GM11168 (cell line): ENCODE measurements around the gene NRG3.

Source experiments
- in situ Hi-C: fragments of 300-500 bp; cut with MboI; formaldehyde crosslinking; loops from one replicate; pipeline ENCODE4 v1.12.0; 2022; ENCODE audit warnings: low sequenced_read_pairs; ENCODE audit not compliant: unreplicated experiment

NRG3 gene

DNA sequence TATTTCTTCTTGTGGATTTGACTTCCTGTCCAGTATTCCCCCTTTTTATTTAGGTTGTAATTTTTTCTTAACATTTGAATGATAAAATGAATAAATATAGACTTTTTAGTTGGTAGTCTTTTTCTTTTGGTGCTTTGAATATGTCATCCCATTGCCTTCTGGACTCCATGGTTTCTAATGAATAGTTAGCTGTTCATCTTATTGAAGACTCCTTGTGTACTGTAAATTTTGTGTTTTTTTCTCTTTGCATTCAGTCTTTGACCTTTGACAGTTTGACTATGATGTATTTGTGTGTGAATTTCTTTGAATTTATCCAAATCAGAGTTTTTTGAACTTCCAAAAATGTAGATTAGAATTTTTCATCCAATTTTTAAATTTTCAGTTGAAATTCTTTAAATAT, 554.3 kb downstream of the NRG3 start:
- in situ Hi-C loops = no loop called here

DNA sequence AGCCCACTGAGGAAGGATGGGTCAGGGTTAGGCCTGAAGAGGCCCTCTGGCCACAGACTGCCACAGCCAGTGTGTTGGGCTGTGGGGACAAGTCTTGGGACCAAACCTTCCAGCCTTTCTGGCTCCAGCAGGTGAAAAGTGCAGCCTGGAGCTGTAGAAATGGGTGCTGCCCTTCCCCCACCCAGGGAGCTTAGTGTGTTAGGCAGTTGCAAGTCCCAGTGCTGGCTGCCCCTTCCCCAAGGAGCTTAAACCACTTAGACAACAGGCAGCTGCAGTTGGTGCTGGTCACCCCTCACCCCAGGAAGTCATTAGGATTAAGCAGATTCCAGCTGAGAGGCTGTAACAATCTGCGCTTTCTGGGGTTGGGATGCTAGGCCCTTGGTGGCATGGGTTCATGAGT, 563.3 kb downstream of the NRG3 start:
- in situ Hi-C loops = no loop called here

DNA sequence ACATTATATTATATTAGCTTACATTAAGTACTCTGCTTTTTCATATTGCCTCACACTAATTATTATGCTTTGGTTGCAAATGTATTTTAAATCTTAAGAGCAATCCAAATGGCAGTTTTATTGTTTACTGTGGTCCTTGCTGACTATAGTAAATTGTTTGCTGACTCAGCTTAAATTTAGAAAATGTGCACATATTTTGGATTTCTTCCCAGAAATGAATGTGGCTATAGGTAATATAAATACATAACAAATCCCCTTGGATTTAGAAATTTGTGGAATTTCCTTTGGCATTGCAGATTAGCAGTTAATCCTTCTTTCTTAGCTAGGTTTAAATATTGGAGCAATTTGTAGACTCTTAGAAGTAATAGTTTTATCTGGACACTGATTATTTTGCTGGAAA, 565.8 kb downstream of the NRG3 start:
- in situ Hi-C loops = no loop called here

GRCh38 chr10:82452046-82452445, 577.1 kb downstream of the NRG3 start:
- in situ Hi-C loops = no loop called here

GRCh38 chr10:82452676-82453075, 577.7 kb downstream of the NRG3 start:
- in situ Hi-C loops = no loop called here

- in situ Hi-C loops = no loop called here
Measured at GRCh38 chr10:82453678-82454293, 578.8 kb downstream of the NRG3 start.

GRCh38 chr10:82462910-82463551, 588.0 kb downstream of the NRG3 start:
- in situ Hi-C loops = no loop called here

GRCh38 chr10:82463614-82464013, 588.6 kb downstream of the NRG3 start:
- in situ Hi-C loops = no loop called here

DNA sequence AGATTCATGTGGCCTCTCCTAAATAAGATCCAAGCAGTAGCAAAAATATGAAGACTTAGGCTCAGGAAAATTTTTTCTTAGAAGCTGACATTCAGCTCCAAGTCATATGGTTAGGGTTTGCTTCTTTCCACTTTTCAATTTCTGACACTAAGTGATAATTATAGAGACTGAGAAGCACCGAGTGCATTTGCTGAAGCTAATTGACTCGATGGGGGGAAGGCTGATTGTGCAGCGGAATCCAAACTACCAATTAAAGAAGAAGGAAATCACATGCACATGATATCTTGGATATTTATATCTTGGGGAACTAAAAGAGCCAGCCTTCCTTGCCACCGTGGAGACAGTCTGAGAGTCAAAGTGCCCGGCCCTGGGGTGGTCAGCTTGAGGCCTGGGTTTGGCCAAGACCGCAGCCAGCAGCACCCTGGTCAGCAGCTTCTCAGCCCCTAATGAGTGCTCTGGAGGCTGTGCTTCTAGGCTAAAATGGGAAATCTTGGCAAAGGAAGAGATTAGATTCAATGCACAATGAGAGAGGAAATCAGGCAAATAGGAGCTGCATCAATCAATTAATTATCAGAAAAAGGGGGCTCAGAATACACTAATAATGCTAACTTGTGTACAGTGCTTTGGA, 589.3 kb downstream of the NRG3 start:
- in situ Hi-C loops = no loop called here

DNA sequence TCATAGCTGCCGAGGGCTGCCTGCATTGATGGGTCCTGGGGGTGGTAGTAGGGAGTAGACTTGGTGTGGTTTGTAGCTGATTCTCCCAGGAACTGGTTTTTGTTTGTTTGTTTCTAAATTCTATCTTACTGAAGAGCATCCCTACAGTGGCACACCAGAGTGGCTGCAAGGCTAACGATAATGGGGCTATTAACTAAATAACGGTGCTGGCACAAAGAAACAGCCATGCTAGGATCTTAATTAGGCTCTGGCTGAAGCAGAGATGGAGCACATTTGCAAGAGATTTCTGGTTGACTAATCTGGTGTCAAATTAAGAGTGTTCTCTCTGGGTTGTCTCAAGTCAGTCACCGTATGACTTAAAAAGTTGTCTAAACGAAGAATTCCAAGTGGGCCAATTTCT, 590.0 kb downstream of the NRG3 start:
- in situ Hi-C loops = no loop called here

GRCh38 chr10:82468453-82468852, 593.5 kb downstream of the NRG3 start:
- in situ Hi-C loops = no loop called here

GRCh38 chr10:82472406-82473335, 597.7 kb downstream of the NRG3 start:
- in situ Hi-C loops = no loop called here

- in situ Hi-C loops = no loop called here
Measured at GRCh38 chr10:82477776-82478175, 602.8 kb downstream of the NRG3 start.

- in situ Hi-C loops = no loop called here
Measured at GRCh38 chr10:82492647-82493046, 617.7 kb downstream of the NRG3 start.

DNA sequence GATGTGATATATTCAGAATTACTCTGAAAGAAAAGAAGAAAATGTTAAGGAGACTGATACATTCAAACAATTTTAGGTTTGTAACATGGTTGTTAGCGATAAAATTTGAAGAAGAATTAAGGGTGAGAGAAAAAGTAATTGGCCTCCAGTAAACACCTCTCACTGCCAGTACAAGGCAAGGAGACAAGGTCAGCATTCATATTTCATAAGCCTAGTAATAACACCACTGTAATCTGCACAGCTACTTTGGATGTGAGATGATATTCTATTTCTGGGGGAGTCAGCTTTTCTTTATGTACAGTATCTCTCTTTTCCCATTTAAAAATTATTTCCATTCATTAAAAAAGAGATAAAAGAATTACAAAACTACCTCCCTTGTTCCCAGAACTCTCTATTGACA, 621.1 kb downstream of the NRG3 start:
- in situ Hi-C loops = no loop called here

GRCh38 chr10:82497439-82497838, 622.4 kb downstream of the NRG3 start:
- in situ Hi-C loops = no loop called here

DNA sequence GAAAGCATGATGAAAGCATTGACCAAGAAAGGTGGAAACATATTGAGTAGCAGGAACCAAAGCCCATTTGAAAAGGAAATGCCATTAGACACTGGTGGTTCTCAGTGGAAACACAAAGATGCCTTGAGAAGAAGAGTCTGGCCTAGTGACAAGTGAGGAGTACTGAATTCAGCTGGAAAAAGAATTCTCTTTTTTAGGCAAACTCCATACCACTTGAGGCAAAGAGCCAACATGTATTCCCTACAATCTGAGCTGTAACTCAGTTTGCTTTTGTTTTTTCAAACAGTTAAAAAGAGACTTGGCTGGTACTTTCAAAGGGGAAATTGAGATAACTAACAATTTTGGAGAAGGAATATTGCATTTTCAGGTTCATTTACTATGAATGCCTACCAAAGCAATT, 624.0 kb downstream of the NRG3 start:
- in situ Hi-C loops = no loop called here

- in situ Hi-C loops = no loop called here
Measured at GRCh38 chr10:82505009-82505408, 630.0 kb downstream of the NRG3 start.

- in situ Hi-C loops = no loop called here
Measured at GRCh38 chr10:82506680-82507376, 631.8 kb downstream of the NRG3 start.

DNA sequence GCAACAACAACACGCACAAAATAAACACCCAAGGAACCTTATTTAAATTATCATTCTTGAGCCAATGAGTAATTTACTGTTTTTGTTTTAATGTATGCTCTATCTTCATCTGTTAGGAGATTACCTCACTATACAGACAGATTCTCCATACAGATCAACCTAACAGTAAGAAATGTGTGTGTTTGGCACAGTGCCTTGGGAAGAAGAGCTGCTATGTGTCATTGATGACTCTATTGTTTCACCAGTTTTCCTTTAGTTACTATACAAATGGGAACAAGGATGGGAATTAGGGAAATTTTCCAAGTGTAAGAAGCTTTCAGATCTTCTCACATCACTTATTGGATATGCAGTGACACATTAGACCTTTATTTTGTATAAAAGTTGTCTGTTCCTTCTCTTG, 640.3 kb downstream of the NRG3 start:
- in situ Hi-C loops = no loop called here
